Stimulated activated CD4-positive, alpha-beta T cell treated with anti-CD3 and anti-CD28 coated beads, Interleukin-1b, Interleukin-23, amount 100 ng/mL, for 4 hours (primary cell): ENCODE results near the gene P4HB.

Experiments
- DNase-seq, 2 donors: peaks; one replicate each; pipeline ENCODE4 v3.0.0-alpha.2; 2020; ENCODE audit warnings: low read depth in 2 of 2

P4HB gene

DNA sequence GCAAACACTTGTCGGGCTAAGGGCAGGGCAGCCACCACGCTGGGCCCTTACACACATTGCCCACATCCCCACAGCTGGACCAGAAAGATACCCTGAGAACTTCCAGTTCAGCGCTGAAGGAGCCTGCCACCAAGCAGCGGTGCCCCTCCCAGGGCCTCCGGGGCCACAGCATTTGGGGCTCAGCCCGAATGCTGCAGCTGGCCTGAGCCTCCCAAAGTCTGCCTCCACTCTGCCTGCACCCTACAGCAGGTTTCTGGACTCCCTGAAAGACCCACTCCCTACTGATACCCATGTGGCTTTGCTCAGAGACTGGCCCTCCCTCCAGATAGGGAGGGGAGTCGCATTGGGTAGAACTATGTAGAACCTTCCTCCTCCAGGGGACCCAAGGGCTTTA lies 28.8 kb downstream of the P4HB start:
- DNase-seq: no peak

DNA sequence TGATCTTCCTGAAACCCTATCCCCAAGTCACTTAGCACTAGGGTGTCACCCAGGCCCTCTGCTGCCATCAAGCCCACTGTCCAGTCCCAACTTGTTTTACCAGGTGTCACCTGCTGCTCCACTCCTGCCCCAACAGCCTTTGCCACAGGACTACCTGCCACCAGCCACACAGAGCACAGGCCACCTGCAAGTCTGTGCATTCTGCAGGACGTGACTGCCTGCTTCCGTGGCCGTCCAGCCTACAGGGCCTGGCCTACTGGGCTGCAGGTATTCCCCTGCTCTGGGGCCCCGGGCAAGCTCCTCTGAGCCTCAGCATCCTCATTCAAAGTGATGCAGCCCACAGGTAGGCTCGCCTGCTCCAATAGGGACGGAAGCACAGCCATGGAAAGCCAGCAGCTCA lies 30.5 kb downstream of the P4HB start:
- DNase-seq: no peak

DNA sequence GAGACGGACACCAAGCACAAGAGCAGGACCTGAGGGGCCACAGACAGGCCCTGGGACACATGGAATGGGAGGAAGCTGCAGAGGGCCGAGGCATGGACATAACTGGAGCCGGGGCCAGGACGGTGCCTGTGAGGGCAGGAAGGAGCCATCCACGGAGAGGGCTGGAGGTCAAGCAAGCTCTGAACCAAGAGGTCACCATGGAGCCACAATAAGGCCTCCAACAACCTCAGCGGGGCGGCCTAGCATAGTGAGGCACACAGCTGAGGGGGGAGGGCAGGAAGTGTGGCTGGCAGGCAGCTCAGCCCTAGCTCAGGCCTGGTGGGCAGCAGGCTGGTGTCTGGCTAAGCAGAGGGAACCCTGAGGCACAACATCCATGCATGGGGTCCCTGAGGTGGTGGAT lies 31.7 kb downstream of the P4HB start:
- no peak for DNase-seq

DNA sequence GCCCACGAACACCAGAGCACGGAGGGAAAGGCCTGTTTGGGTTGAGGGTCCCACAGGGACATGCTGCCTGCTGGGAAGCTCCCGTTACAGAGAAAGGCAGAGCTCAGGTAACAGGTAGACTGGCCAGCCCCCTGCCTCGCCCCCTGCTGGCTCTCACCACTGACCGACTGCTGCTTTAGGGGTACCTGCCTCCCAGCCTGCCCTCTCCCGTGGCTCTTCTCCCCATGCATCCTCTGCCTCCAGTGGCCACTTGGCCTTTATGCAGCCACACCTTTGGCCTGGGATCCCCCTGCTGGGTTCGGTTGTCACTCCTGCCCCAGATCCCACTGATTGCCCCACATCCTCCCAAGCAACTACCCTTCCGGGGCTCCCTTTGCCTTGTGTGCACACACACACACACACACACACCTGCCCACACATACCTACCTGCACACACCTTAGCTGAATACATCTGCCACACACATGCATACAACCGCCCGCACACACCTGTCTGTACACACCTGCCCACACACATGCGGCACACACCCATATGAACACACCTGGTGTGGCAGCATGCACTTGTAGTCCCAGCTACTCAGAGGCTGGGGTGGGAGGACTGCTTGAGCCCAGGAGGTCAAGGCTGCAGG lies 34.4 kb downstream of the P4HB start:
- DNase-seq: no peak

DNA sequence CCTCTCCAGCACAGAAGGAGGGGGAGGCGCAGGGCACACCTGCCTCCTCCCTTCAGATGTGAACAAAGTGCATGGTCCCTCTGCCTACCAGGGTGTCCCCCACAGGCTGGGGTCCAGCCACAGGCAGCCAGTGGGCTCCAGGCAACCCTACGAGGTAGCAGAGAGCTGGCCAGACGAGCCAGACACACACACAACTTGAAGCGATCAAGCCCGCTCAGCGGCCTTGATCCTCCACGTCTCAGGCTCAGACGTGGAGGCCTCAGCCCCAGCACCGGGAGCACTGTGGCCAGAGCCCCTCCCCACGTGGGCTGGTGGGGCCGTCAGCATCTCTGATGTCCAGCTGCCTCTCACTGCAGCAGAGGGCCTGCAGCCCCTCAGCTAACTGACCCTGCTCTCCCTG lies 35.7 kb downstream of the P4HB start:
- no peak for DNase-seq

DNA sequence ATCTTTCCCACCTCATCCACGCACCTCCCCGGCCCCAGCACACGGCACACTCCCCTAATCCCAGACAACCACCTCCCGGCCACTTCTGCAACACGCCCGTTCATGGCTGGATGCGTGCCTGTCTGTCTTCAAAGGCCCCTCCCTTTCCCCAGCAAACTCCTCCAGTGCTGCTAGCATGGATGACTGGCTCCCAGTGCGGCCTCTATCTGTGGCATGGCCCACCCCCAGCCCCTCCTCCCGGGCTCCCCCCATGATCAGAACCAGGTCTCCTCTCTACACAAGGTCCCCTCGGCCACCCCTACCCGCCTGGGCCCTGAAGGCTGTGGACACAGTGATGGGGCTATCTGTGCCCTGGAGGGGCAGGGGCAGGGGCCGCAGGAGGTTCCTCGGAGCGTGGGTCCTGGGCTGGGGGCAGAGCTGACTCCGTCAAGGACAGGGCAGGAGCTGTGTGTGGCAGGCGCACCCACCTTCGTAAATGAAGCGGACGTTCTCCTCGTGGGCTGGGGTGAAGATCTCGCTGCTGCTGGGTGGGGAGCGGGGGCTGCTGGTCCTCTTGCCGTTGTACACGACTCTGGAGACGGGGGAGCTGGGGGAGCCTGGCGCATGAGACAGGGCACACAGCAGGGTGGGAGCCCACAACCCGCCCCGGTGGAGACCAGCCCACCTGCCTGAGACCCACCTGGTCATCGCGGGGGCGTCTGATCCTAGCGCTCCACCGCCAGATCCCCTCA lies 36.4 kb downstream of the P4HB start:
- no peak for DNase-seq

DNA sequence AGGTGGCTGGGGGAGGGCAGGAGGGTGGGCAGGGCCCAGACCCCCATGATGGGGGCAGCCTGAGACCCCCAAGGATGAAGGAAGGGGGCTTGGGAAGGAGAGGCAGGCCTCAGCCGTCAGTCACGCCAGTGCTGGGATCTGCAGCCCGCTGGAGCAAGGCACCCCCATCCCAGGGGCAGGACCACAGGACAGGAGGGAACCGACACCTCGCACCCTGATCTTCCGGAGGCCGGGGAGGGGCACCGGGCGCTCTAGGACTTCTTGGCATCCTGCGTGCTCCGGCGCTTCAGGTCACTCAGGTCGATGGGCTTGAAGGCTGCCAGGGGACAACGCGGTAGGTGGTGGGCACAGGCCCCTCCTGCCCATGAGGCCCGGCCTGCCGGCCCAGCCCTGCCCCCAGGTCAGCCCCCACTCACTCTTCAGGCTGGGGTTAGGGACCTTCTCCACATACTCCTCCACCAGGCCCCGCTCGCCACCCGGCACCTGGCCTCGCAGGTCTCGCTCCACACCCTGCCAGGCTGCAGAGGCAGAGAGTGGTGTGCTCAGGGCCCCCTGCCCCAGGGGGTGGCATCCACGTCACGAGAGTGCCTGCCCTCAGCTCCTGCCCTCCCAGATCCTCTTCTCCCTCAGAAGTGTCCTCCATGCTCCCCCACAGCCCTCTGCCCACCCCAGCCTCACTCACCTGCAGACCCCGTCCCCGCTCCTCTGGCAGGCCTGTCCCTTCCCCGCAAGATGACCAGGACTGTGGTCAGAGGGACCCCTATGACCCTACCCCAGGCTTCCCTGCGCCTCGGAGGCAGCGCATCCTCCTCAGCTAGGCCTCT lies 37.1 kb downstream of the P4HB start:
- DNase-seq: no peak

DNA sequence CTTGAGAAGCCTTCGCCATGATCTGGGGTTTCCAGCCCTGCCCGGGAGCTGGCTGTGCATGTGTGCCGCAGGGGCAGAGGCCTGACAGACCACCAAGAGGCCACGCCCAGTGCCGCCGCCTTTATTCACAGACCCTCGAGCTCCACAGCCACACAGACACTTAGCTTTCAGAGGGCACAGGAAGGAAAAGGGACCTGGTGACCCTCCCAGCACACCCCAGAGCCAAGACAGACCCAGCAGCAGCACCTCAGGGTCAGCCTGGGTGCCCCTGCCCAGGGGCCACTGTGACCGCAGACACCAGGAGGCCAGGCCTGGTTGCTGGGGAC lies 38.1 kb downstream of the P4HB start:
- DNase-seq: no peak

DNA sequence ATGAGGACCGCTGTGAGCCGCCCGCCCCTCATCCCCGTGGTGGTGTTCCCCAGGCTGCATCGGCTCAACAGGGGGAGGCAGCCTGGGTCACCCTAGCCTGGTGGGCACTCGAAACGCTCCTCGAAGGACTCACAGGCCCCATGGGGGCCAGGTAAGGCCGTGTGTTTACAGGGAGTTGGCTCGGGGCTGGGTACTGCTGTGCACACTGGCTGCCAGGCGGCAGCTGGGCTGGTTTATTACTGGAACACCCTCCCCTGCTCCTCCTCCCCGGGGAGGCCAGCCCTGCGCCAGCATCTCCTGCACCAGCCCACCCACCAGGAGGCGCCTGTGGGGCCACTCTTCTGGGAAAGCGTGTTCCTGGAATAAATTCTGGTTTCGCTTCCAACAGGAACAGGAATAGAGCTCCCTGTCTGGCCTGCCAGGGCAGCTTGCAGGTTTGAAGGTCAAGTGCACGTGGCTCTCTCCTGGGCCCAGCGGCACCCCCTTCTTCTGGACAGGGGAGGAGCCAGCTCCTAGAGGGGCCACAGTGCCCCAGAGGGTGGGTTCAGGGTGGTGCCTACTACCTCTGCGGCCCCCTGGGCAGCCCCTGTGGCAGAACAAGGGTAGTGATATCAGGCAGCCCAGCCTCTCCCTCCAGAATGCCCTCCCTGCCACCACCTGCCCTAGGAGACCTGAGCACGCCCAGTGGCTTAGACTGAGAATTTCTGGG lies 38.6 kb downstream of the P4HB start:
- DNase-seq: no peak

DNA sequence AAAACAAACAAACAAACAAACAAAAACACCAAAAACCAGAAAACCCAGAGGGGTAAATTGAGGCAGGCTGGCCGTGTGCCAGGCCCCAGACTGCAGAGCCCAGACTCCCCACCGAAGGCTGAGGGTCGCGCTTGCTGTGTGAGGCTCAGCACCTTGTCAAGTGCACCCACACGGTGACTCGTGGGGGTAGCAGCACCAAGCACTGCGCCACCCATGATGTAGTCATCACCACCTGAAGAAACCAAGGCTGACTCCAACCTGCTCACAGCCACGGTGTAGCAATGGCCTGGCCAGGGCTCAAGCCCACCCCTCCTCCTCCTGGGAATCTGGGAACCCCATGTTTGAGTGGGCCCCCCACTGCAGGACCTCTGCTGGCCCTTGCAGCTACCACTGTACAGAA lies 39.2 kb downstream of the P4HB start:
- DNase-seq: no peak

DNA sequence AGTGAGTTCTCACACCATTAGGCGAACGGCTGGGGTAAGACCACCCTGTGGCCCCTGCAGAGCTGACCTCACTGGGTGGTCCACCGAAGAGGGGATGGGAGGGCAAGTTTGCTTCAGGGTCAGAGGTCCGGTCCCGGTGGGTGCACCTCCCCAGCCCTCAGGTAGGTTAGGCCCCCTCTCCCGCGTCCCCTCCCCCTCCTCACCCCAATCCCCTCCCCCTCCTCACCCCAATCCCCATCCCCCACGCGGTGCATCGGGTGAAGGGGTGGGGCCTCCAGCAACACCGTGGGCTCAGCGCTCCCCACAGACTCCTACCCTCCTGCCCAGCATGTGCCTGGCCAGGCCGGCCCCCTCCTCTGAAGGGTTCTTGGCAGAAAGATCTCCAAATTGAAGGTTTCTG lies 40.6 kb downstream of the P4HB start:
- no peak for DNase-seq

DNA sequence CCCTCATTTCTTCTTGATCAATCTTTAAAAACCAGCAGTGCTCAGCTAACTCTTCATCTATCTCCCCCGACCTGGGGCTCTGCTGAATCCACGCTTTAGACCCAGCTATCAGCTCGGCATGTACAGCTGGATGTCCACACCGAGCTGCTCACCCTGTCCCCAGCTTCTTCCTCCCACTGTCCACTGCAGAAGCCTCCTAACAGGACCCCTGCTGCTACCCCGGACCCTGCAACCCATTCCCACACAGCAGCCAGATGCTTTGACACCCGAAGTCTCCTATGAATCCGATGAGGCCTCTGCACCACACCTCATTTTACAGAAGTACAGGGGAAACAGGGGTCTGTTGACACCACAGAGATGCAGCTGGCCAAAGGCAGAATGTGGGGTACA lies 42.6 kb downstream of the P4HB start:
- no peak for DNase-seq

DNA sequence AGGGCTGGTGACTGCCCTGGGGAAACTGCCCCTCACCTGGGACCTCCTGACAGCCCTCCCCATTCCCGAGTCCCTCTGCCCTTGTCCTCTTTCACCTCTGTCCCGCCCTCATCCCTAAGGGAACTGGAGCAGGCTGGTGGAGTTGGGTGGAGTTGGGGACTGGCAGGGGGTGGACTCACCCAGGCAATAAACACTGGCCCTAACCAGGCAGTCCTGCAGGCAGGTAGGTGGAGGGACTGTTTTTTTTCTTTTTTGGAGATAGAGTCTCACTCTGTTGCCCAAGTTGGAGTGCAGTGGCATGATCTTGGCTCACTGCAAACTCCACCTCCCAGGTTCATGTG lies 44.7 kb downstream of the P4HB start:
- no peak for DNase-seq

DNA sequence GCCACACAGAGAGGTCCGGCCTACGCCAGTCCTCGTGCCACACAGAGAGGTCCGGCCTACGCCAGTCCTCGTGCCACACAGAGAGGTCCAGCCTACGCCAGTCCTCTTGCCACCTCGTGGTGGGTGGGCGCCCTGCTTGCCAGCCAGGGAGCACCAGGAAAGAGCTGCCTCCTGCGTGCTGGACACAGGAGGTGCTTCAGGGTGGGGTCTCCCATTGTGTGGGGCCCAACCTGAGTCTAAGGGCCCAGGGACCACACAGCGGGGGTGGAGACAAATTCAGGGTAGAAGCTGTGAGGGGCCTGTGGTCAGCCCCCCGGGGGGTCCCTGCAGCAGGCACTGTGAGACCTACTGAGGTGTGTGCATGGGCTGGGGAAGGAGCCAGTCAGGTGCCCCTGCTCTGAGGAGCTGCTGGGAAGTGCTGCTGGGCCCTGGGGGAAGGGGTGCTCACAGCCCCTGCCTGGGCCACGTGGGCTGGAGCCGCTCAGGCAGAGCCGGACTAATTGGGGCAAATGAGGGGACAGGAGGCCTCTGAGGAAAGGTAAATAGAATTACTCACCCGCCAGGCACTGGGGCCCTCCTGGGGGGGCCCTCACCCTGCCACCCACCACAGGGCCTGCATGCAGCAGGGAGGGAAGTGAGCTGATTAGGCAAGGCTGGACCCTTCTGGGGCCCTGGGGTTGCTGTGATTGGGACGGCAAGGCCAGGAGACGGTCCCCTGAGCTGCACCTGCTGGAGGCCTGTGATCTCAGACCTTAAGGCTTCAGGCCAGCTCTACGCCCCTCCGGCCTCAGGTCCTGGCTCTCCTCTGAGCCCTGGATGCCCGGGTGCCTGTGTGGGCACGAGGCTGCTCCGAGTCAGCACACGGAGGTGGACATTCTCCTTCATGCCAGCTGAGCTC lies 45.3 kb downstream of the P4HB start:
- no peak for DNase-seq

DNA sequence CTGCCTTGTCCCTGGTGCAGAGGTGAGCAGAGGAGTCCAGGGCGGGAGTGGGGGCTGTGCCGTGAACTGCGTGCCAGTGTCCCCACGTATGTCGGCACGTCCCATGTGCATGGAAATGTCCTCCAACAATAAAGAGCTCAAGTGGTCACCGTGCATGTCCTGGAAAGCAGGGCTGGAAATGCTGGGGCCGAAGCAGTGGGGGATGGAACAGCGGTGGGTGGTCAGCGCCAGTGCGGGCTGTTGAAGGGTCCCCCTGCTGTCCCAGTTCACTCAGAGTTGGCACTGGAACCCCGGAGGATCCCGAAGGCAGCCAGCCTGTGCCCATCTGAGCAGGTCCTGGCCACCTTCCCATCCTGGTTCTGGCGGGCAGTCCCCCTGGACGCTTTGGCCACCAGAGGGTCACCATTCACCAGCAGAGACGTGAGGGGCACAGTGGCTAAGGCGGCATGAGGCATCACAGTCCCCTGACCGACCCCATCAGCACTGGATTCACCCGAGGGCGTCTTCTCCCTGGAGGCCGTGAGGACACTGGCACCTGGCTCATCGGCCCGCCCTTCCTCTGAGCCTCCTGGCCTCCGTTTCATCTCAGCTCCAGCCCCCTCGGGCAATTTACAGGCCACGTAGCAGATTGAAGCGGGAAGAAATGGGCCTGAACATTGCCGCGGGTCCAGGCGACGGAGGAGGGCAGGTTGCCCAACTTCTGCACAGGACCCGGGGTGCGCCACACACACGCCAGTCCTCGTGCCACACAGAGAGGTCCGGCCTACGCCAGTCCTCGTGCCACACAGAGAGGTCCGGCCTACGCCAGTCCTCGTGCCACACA lies 46.3 kb downstream of the P4HB start:
- no peak for DNase-seq

DNA sequence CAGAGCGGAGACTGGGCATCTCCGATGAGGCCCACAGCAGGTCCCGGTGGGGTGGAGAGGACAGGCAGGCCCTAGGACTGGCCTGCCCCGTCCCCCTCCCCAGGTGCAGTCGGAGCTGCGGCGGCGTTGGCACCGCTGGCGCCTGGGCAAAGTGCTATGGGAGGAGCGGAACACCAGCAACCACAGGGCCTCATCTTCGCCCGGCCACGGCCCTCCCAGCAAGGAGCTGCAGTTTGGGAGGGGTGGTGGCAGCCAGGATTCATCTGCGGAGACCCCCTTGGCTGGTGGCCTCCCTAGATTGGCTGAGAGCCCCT lies 47.0 kb downstream of the P4HB start:
- DNase-seq: no peak

DNA sequence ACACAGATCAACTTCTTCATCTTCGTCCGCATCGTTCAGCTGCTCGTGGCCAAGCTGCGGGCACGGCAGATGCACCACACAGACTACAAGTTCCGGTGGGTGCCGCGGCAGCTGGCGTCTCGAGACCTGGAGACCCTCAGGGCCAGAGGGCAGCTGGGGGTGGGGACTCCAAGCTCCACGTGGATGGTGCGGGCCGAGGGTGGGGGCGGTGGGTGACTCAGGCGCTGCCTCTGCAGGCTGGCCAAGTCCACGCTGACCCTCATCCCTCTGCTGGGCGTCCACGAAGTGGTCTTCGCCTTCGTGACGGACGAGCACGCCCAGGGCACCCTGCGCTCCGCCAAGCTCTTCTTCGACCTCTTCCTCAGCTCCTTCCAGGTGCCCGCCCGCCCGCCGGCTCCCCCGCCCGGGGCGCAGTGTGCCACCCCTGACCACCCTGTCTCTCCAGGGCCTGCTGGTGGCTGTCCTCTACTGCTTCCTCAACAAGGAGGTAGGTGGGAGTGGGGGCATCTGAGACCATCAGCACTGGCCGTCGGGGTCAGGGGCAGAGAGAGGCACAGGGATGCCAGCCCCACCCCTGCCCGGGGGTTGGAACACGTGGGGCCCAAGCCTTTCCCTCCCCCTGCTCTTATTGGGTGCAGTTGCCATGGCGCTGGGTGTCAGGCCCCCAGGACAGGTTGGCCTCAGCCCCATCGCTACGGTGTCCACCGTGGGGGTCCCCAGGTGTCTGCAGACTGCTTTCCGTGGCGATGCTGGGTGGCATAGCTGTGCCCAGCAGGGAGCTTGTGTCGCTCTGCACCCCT lies 47.6 kb downstream of the P4HB start:
- no peak for DNase-seq

DNA sequence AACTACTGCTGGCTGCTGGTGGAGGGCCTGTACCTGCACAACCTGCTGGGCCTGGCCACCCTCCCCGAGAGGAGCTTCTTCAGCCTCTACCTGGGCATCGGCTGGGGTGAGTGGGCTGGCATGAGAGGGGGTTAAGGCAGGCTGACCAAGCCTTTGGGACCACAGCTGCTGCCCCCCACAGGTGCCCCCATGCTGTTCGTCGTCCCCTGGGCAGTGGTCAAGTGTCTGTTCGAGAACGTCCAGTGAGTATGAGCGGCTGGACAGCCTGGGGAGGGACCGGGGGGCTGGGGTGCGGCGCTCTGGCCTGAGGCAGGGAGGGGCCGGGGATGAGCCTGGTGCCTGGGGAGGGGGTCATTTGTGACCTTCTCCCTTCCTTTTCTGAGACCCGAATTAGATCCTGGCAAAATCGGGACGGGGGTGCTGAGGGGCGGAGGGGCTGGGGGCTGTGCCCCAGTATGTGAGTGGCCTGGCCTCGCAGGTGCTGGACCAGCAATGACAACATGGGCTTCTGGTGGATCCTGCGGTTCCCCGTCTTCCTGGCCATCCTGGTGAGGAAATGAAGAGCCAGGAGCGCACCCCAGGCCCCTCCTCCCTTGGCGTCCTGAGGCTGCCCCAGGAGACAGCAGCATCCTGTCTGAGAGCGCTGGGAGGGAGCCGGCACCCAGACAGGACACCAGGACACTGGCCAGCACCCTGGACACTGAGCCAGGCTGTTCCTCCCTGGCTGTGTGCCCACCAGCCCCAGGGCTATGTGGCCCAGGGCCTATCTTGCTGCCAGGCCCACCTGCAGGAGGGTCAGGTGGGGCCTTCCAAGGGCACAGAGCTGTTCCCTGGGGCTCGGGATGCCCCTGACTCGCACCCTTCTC lies 48.4 kb downstream of the P4HB start:
- DNase-seq: no peak
